Left lung (tissue), 10 donors: ENCODE results near the gene TCTN3. TPM values are rescaled to one million over a fixed set of nuclear protein-coding genes. Genes with fewer than 3 reads are reported as not detected.
A peak's percentile ranks its signal among the peaks of the same experiment; 100 is the strongest.

Experiments used
- ATAC-seq: fragments of 200-7000 bp; cut with Tn5 transposase; one replicate; pipeline ENCODE4 v1.9.1; 2020; ENCODE audit warnings: moderate library complexity
- DNase-seq, 4 donors: peaks; one replicate each; pipeline ENCODE4 v3.0.0-alpha.2; 2013 to 2020
- H3K27ac ChIP-seq, 2 donors: fragments of 200-600 bp; sonication (generic) in 1 of 2; one replicate each; pipeline versions ENCODE4 v1.5.0 to v1.8.0; 2020 to 2021
- H3K27me3 ChIP-seq, 2 donors: fragments of 200-600 bp; sonication (generic) in 1 of 2; one replicate each; pipeline versions ENCODE4 v1.5.0 to v1.8.0; 2020 to 2021
- H3K36me3 ChIP-seq, 2 donors: fragments of 200-600 bp; sonication (generic) in 1 of 2; one replicate each; pipeline versions ENCODE4 v1.5.0 to v1.8.0; 2020 to 2021
- H3K4me1 ChIP-seq, 2 donors: fragments of 200-600 bp; one replicate each; pipeline ENCODE4 v1.8.0; 2021
- H3K4me3 ChIP-seq, 2 donors: fragments of 200-600 bp; sonication (generic) in 1 of 2; one replicate each; pipeline versions ENCODE4 v1.5.0 to v1.8.0; 2020 to 2021; ENCODE audit warnings: mild to moderate bottlenecking in 1 of 2
- H3K9me3 ChIP-seq, 2 donors: fragments of 200-600 bp; sonication (generic) in 1 of 2; one replicate each; pipeline versions ENCODE4 v1.5.0 to v1.8.0; 2020 to 2021
- intact Hi-C, 2 donors: fragments of 100-400 bp; cut with DNase I; formaldehyde crosslinking; loops; one replicate each; pipeline versions ENCODE4 v1.11.2 to v1.14.2; 2022
- polyA plus RNA-seq, 6 donors: library from polyadenylated mRNA; unstranded; fragments of 120-200 nt; gene quantifications; one replicate each; pipeline ENCODE4 v1.2.1, GENCODE V29; 2013; ENCODE audit not compliant: insufficient read length in 6 of 6
- total RNA-seq, 2 donors: library from RNA; stranded (reverse); fragmentation: NEBNext Ultra II Directional; extraction: Animal tissue kit (Norgen Biotek cat#: 25700); gene quantifications; one replicate each; pipeline ENCODE4 v1.2.1, GENCODE V29; 2021
- TF ChIP-seq, protein P1 (sequence below), 2 donors: fragments of 200-600 bp; sonication (generic) in 1 of 2; IDR thresholded peaks; one replicate each; pipeline versions ENCODE4 v1.5.0 to v1.8.0; 2021; ENCODE audit warnings: antibody characterized with exemption in 2 of 2
- donor health status: DM: no; HTN: yes; CAD: no.
- donor health status: DM: no; HTN: no; CAD: no.

The TCTN3 gene
- total and polyA plus RNA-seq, 8 donors = 36.2 to 65.1 (median 59.4) TPM

DNA sequence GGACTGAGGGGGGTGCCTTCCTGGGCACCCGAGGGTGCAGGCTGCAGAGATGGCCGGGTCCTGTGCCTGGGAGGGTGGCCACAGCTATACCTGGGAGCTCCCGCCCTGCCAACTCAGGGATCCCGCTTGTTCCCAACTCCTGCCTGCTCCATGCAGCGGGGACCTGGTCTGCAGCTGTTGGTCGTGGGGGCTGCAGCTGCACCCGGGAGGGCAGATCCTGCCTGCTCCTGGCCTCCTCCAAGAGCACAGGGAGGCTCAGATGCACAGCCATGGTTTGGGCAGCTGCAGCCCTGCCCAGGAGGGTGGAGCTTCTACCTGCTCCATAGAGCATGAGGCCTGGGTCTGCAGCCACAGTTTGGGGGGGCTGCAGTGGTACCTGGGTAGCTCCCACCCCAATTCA lies 13.3 kb upstream of the TCTN3 start:
- H3K27ac ChIP-seq = no peak overlapping the region
- no peaks in the 10 kb centered on the region for H3K4me1 ChIP-seq
- ATAC-seq (no peak), DNase-seq (no peak)
- TF ChIP-seq, protein P1, sequence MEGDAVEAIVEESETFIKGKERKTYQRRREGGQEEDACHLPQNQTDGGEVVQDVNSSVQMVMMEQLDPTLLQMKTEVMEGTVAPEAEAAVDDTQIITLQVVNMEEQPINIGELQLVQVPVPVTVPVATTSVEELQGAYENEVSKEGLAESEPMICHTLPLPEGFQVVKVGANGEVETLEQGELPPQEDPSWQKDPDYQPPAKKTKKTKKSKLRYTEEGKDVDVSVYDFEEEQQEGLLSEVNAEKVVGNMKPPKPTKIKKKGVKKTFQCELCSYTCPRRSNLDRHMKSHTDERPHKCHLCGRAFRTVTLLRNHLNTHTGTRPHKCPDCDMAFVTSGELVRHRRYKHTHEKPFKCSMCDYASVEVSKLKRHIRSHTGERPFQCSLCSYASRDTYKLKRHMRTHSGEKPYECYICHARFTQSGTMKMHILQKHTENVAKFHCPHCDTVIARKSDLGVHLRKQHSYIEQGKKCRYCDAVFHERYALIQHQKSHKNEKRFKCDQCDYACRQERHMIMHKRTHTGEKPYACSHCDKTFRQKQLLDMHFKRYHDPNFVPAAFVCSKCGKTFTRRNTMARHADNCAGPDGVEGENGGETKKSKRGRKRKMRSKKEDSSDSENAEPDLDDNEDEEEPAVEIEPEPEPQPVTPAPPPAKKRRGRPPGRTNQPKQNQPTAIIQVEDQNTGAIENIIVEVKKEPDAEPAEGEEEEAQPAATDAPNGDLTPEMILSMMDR (IDR thresholded peaks at IDR 0.05) = no peak
- intact Hi-C loops = no loop called here
- no peak overlapping the region for H3K4me3 ChIP-seq
- H3K9me3 ChIP-seq = peaks cover 0 to 3% of the 10 kb centered on the region in 2 donors
- H3K27me3 ChIP-seq = no peaks in the 10 kb centered on the region
- no peaks in the 10 kb centered on the region for H3K36me3 ChIP-seq

DNA sequence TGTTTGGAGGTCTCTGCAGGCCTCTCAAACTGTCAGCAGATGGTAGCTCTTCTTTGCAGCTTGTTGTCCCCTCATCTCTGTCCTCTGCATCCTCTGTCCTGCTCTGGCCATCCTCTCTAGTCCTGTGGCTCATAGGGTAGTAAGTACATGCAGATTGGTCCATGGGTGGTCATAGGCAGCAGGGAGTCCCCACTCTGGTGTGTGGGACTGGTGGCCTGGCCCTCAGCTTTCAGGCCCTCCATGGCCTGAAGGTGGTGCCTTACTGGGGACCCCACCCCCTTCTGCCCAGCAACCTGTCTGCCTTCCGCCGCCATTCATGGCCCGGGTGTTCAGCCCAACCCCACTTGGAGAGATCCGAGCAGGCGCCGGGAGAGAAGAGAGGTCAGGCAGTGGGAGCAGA lies 12.8 kb upstream of the TCTN3 start:
- TF ChIP-seq, protein P1 (IDR thresholded peaks at IDR 0.05) = no peak

GRCh38 chr10:95698415-95698814 lies 4.7 kb upstream of the TCTN3 start:
- TF ChIP-seq, protein P1 (IDR thresholded peaks at IDR 0.05) = no peak
- Histone ChIP-seq H3K9me3 (no peaks in the 10 kb centered on the region), H3K27me3 (no peaks in the 10 kb centered on the region), H3K36me3 (no peaks in the 10 kb centered on the region), H3K4me1 (peaks cover 0 to 22% of the 10 kb centered on the region in 2 donors), H3K27ac (peak overlapping the region in 1 of 2 donors; percentile 73), H3K4me3 (no peak overlapping the region)
- intact Hi-C loops = loop anchor here in 1 of 2 donors (10.0 kb wide), 1 partner anchor 146 kb away; no protein-coding TSS in a partner anchor
- DNase-seq (no peak), ATAC-seq (no peak)

More for the DNA sequence above, 12.8 kb upstream of the TCTN3 start:
- Histone ChIP-seq H3K4me1 (no peaks in the 10 kb centered on the region), H3K36me3 (no peaks in the 10 kb centered on the region), H3K4me3 (no peak overlapping the region), H3K9me3 (peaks cover 0 to 3% of the 10 kb centered on the region in 2 donors), H3K27ac (no peak overlapping the region), H3K27me3 (no peaks in the 10 kb centered on the region)
- DNase-seq (no peak), ATAC-seq (no peak)
- intact Hi-C loops = no loop called here

GRCh38 chr10:95697429-95697828 lies 3.7 kb upstream of the TCTN3 start:
- no peaks in the 10 kb centered on the region for H3K36me3 ChIP-seq
- TF ChIP-seq, protein P1 (IDR thresholded peaks at IDR 0.05) = no peak
- peaks cover 6 to 32% of the 10 kb centered on the region in 2 donors for H3K4me1 ChIP-seq
- no peaks in the 10 kb centered on the region for H3K9me3 ChIP-seq
- intact Hi-C loops = loop anchor here in 1 of 2 donors (10.0 kb wide), 1 partner anchor 147 kb away; no protein-coding TSS in a partner anchor
- ATAC-seq (no peak), DNase-seq (peak in 1 of 4 donors; percentile 62)
- no peak overlapping the region for H3K4me3 ChIP-seq
- H3K27me3 ChIP-seq = no peaks in the 10 kb centered on the region
- peak overlapping the region in 1 of 2 donors; percentile 73 for H3K27ac ChIP-seq

DNA sequence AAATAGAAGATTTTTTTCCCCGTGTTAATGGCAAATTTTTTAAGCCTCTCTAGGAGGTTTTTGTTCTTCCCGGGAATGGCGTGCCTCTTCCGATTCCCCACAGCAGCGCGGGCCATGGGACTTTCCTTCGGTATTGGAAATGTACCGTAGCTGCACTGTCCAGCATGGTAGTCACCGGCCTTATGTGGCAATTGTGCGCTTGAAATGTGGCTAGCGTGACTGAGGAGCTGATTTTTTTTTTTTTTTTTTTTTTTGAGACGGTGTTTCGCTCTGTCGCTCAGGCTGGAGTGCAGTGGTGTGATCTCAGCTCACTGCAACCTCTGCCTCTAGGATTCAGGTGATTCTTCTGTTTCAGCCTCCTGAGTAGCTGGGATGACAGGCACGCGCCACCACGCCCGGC lies 938 bp upstream of the TCTN3 start:
- Histone ChIP-seq H3K27me3 (no peaks in the 10 kb centered on the region), H3K27ac (peak overlapping the region in 1 of 2 donors; percentile 82), H3K4me3 (no peak overlapping the region), H3K36me3 (peaks cover 0 to 8% of the 10 kb centered on the region in 2 donors), H3K4me1 (peaks cover 11 to 48% of the 10 kb centered on the region in 2 donors), H3K9me3 (no peaks in the 10 kb centered on the region)
- intact Hi-C loops = loop anchor here in 1 of 2 donors (10.0 kb wide), 1 partner anchor 150 kb away; no protein-coding TSS in a partner anchor
- TF ChIP-seq, protein P1 (IDR thresholded peaks at IDR 0.05) = no peak
- DNase-seq = no peak
- ATAC-seq = no peak
